M059J (cell line): ENCODE measurements around the gene PEX19. TPM values are rescaled to one million over a fixed set of nuclear protein-coding genes. Genes with fewer than 3 reads are reported as not detected.

ENCODE experiments used
- DNase-seq: peaks from one replicate; pipeline ENCODE4 v3.0.0-alpha.2; 2012; ENCODE audit warnings: low read depth
- total RNA-seq: library from RNA; depleted of rRNA; stranded (reverse); fragments of >200 nt; shearing (Covaris generic); gene quantifications from 2 replicates; pipeline ENCODE4 v1.2.3, GENCODE V29; 2014; rRNA removed

PEX19 gene
- total RNA-seq, 1 experiment from 2014 or later, result 60.1 TPM

GRCh38 chr1:160239582-160240299 lies 45.2 kb downstream of the PEX19 start:
- no peak for DNase-seq

- no peak for DNase-seq
Observed at GRCh38 chr1:160238408-160238807, 46.5 kb downstream of the PEX19 start.

- DNase-seq, result no peak
Observed at GRCh38 chr1:160237558-160237957, 47.4 kb downstream of the PEX19 start.

GRCh38 chr1:160236806-160237205 lies 48.1 kb downstream of the PEX19 start:
- DNase-seq, result no peak

- DNase-seq, result no peak
Observed at GRCh38 chr1:160232911-160233310, 52.0 kb downstream of the PEX19 start.

GRCh38 chr1:160228431-160228830 lies 56.5 kb downstream of the PEX19 start:
- DNase-seq, result no peak

GRCh38 chr1:160227561-160227960 lies 57.4 kb downstream of the PEX19 start:
- DNase-seq, result no peak

GRCh38 chr1:160227034-160227433 lies 57.9 kb downstream of the PEX19 start:
- no peak for DNase-seq

Other genes with a start within 250 kb of the PEX19 start
- not detected in 2 replicates for gene KCNJ10, start 215.0 kb downstream of the PEX19 start, total RNA-seq
- gene KCNJ9, start 203.6 kb downstream of the PEX19 start, total RNA-seq, result not detected in 2 replicates
- gene IGSF8, start 186.5 kb downstream of the PEX19 start, total RNA-seq, result 11.4 and 29.9 TPM in 2 replicates
- 0.05 TPM in 1 of 2 replicates, not detected in the other for gene ATP1A2, start 169.4 kb downstream of the PEX19 start, total RNA-seq
- gene ATP1A4, start 133.5 kb downstream of the PEX19 start, total RNA-seq, result not detected in 2 replicates
- not detected in 2 replicates for gene CASQ1, start 94.6 kb downstream of the PEX19 start, total RNA-seq
- gene PEA15, start 79.7 kb downstream of the PEX19 start, total RNA-seq, result 217 and 240 TPM in 2 replicates
- 31.1 and 40.6 TPM in 2 replicates for gene DCAF8, start 22.6 kb downstream of the PEX19 start, total RNA-seq
- 144 and 227 TPM in 2 replicates for gene COPA, start 58.1 kb upstream of the PEX19 start, total RNA-seq
- gene NCSTN, start 58.2 kb upstream of the PEX19 start, total RNA-seq, result 91.8 and 135 TPM in 2 replicates
- not detected in 2 replicates for gene NHLH1, start 81.9 kb upstream of the PEX19 start, total RNA-seq
- gene VANGL2, start 115.4 kb upstream of the PEX19 start, total RNA-seq, result 0.27 and 0.34 TPM in 2 replicates
- not detected in 2 replicates for gene SLAMF6, start 238.1 kb upstream of the PEX19 start, total RNA-seq